AG04450 (cell line): ENCODE data around the gene TUBB6. TPM values are rescaled to one million over a fixed set of nuclear protein-coding genes. Genes with fewer than 3 reads are reported as not detected.
A peak's percentile ranks its signal among the peaks of the same experiment; 100 is the strongest.

ENCODE experiments used
- CTCF ChIA-PET: fragments of 300-600, 350-600 bp; formaldehyde crosslinking; extraction: SDS; loops from one replicate; lab custom pipeline; 2022; ENCODE audit warnings: antibody characterized with exemption, inconsistent platforms; lab: Charles Lee
- POLR2A ChIA-PET: fragments of 350-600 bp; formaldehyde crosslinking; extraction: SDS; loops from one replicate; lab custom pipeline; 2021; ENCODE audit warnings: antibody characterized with exemption, inconsistent platforms; lab: Yijun Ruan, JAX
- DNase-seq: peaks from one replicate; pipeline ENCODE4 v3.0.0-alpha.2; 2011; ENCODE audit warnings: low read depth, low spot score
- H3K27ac ChIP-seq: one replicate; pipeline ENCODE4 v1.5.1; 2012; ENCODE audit warnings: low read depth, low read length, control low read depth
- H3K27me3 ChIP-seq: one replicate; pipeline ENCODE4 v1.6.0; 2012; ENCODE audit warnings: low read length; ENCODE audit not compliant: control insufficient read depth, insufficient read depth
- H3K4me3 ChIP-seq: 2 replicates; pipeline ENCODE4 v1.5.1; 2011; ENCODE audit warnings: mild to moderate bottlenecking, low read depth, low read length, control low read depth
- H3K9me3 ChIP-seq: 2 replicates; pipeline ENCODE4 v1.5.1; 2012; ENCODE audit warnings: low read length; ENCODE audit not compliant: control insufficient read depth, insufficient read depth
- polyA minus RNA-seq: library from RNA; depleted of rRNA, polyadenylated mRNA; stranded (reverse); fragments of >200 nt; gene quantifications from 2 replicates; pipeline ENCODE4 v1.2.3, GENCODE V29; 2011; rRNA and poly(A)+ RNA removed
- polyA plus RNA-seq: library from polyadenylated mRNA; depleted of rRNA; stranded (reverse); fragments of >200 nt; gene quantifications from 2 replicates; pipeline ENCODE4 v1.2.3, GENCODE V29; 2011; rRNA removed
- TF ChIP-seq, protein P1 (sequence below): IDR thresholded peaks from 2 replicates; pipeline ENCODE4 v1.5.1; 2011; ENCODE audit warnings: low read depth, low read length, control low read depth, inconsistent platforms

TUBB6 gene
- polyA plus RNA-seq (398 and 553 TPM in 2 replicates), polyA minus RNA-seq (339 and 474 TPM in 2 replicates)

DNA sequence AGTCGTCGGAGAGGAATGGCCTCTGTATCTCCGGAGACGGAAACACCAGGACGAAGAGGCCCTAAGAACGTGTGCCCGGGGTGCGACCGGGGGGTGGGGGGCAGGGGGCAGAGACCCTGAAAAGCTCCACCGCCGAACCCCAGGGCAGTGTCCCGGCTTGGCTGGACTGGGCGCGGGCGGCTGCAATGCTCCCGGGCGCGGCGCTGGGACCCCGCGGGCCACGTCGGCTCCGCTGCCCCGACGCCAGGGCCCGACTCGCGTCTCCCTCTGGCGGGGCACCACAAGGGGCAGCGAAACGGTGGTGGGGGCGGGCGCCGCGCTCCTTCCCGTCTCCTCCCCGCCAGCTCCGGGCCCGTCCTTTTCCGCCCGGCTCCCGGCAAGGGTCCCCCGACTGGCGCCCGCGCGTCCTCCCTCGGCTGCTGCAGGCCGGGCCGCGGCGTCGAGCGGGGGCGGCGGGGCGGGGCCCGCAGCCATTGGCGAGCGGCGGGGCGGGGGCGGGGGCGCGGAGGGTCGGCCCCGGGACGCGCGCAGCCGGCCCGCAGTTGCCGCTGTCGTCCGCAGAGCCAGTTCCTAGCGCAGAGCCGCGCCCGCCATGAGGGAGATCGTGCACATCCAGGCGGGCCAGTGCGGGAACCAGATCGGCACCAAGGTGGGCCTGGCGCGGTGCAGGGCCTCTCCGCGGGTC lies at the start of gene TUBB6:
TUBB6 (plus strand) TSS at position 541 of the 685 bp plus-strand sequence; CDS start at position 593, 52 bp downstream.
- POLR2A ChIA-PET = interaction anchor here (0.6 to 3.5 kb wide), 16 partner anchors 11 to 810 kb away, joined by 3 to 51 read pairs (median 4); partner anchors contain the start of gene AFG3L2

DNA sequence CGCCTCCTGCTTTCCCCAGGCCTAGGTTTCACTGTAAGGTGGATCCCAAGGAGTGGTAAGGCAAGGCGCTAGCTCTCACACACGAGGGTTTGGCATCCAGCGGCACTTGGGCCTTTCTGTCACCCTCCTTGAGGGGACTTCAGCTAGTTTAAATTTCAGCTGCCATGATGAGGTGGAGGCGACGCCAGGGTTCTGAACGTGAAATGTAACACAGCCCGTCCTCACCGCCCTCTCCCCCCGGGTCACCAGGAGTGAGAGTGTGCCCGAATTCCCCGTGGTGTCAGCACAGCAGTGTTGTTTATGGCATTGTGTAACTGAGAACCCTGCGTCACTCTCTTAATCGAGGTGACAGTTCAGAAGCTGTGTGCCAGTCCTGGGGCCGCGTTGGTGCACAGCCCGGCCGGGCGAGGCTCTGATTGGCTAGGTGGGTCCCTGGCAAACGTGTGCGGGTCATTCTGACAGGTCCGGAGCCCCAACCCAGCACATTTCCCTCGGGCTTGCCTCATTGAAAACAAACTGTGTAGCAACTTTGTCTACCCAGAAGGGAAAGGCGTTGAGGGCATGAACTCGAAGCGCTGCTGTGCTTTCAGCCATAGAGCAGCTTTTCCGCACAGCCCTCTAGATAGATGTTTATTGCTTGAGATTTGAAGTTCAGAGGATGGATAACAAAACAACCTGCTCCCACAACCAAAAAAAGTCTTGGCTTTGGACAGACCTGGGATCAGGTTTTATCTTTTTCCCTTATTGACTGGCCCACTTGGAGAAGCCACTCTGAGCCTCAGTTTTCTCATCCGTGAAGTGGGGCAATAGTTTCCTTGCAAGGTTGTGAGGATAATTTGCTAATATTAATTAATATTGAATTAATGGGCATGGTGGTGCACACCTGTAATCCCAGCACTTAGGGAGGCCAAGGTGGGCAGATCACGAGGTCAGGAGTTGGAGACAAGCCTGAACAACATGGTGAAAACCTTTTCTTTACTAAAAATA lies 49.0 kb upstream of the TUBB6 start:
- ChIA-PET CTCF (interaction anchor here (4.2 kb wide), 1 partner anchor 13 kb away, joined by 21 read pairs; no protein-coding TSS in a partner anchor), POLR2A (no interaction called here)
- TF ChIP-seq, protein P1, sequence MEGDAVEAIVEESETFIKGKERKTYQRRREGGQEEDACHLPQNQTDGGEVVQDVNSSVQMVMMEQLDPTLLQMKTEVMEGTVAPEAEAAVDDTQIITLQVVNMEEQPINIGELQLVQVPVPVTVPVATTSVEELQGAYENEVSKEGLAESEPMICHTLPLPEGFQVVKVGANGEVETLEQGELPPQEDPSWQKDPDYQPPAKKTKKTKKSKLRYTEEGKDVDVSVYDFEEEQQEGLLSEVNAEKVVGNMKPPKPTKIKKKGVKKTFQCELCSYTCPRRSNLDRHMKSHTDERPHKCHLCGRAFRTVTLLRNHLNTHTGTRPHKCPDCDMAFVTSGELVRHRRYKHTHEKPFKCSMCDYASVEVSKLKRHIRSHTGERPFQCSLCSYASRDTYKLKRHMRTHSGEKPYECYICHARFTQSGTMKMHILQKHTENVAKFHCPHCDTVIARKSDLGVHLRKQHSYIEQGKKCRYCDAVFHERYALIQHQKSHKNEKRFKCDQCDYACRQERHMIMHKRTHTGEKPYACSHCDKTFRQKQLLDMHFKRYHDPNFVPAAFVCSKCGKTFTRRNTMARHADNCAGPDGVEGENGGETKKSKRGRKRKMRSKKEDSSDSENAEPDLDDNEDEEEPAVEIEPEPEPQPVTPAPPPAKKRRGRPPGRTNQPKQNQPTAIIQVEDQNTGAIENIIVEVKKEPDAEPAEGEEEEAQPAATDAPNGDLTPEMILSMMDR = no peak
- H3K27me3 ChIP-seq = peaks cover 27% of the 10 kb centered on the region
- H3K27ac ChIP-seq = no peak overlapping the region
- H3K9me3 ChIP-seq = no peaks in the 10 kb centered on the region; the same call in 1 of the 2 replicates
- no peak overlapping the region for H3K4me3 ChIP-seq
- DNase-seq = no peak

More for the DNA sequence above, at the start of gene TUBB6:
- TF ChIP-seq, protein P1 = no peak
- Histone ChIP-seq H3K4me3 (peak within 1 kb of the TSS; percentile 89), H3K9me3 (peaks cover 13% of the 10 kb centered on the region), H3K27ac (peak within 1 kb of the TSS; percentile 87), H3K27me3 (no peaks in the 10 kb centered on the region)
- no peak for DNase-seq
- CTCF ChIA-PET = interaction anchor here (0.8 to 1.7 kb wide), 3 partner anchors 30 to 36 kb away, joined by 3 to 10 read pairs (median 5); no protein-coding TSS in a partner anchor

DNA sequence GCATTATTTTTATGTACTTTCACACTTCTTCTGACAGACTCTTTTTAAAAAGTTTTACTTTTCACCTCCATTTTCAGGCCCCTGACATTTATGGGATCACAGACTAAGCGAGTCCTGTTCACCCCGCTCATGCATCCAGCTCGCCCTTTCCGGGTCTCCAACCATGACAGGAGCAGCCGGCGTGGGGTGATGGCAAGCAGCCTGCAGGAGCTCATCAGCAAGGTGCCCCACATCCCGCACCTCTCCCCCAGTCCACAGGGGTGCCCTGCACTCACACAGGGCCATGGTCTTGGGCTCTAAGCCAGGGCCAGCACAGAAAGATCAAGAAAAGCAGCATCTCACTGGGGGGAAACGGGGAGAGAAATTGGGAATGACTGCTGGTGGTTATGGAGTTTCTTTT lies 45.3 kb upstream of the TUBB6 start:
- TF ChIP-seq, protein P1 = no peak
- DNase-seq = no peak
- ChIA-PET POLR2A (no interaction called here), CTCF (interaction anchor here (1.9 kb wide), 1 partner anchor 10 kb away, joined by 5 read pairs; no protein-coding TSS in a partner anchor)
- Histone ChIP-seq H3K4me3 (no peak overlapping the region), H3K27ac (no peak overlapping the region), H3K27me3 (peaks cover 26% of the 10 kb centered on the region), H3K9me3 (no peaks in the 10 kb centered on the region; the same call in 1 of the 2 replicates)

DNA sequence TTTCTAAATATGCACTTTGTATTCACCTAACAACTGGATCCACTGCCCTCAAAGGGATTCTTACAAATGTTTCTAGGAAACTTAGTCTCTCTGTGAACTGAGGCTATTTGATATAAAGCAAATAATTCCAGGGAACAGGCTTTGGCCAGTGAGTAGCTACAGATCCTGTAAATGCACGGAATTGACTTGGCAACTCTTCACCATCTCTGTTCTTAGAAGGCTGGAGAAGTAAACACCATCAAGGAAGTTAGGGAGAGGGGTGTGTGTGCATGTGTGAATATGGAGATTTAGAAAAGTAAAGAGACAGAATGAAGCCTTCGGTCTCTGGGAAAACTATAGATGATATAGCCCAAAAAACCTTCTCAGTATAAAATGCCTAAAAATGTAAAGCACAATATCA lies 43.2 kb upstream of the TUBB6 start:
- peaks cover 25% of the 10 kb centered on the region for H3K27me3 ChIP-seq
- TF ChIP-seq, protein P1 = no peak
- no peak overlapping the region for H3K27ac ChIP-seq
- ChIA-PET POLR2A (no interaction called here), CTCF (no interaction called here)
- H3K4me3 ChIP-seq = no peak overlapping the region
- H3K9me3 ChIP-seq = no peaks in the 10 kb centered on the region
- no peak for DNase-seq
